Parathyroid adenoma (tissue), 2 donors: ENCODE results near the gene SNX10.

Experiments
- H2AFZ ChIP-seq: fragments of 300-600 bp; sonication (generic); one replicate; pipeline ENCODE4 v1.7.0; 2017; ENCODE audit warnings: antibody characterized with exemption, mild to moderate bottlenecking
- H3K27ac ChIP-seq: fragments of 300-600 bp; sonication (generic); one replicate; pipeline ENCODE4 v1.7.0; 2017
- H3K27me3 ChIP-seq: fragments of 300-600 bp; sonication (generic); one replicate; pipeline ENCODE4 v1.7.0; 2017; ENCODE audit warnings: low read length; ENCODE audit not compliant: control insufficient read depth, insufficient read depth
- H3K36me3 ChIP-seq: fragments of 300-600 bp; sonication (generic); one replicate; pipeline ENCODE4 v1.7.0; 2017; ENCODE audit warnings: low read length; ENCODE audit not compliant: control insufficient read depth, insufficient read depth
- H3K4me1 ChIP-seq: fragments of 300-600 bp; sonication (generic); one replicate; pipeline ENCODE4 v1.7.0; 2017; ENCODE audit warnings: control low read depth
- H3K4me2 ChIP-seq: fragments of 300-600 bp; sonication (generic); one replicate; pipeline ENCODE4 v1.7.0; 2017; ENCODE audit warnings: low read length
- H3K4me3 ChIP-seq: fragments of 300-600 bp; sonication (generic); one replicate; pipeline ENCODE4 v1.7.0; 2017; ENCODE audit warnings: low read depth, low read length
- H3K79me2 ChIP-seq: fragments of 300-600 bp; sonication (generic); one replicate; pipeline ENCODE4 v1.7.0; 2017; ENCODE audit warnings: control low read depth
- H3K9ac ChIP-seq: fragments of 300-600 bp; sonication (generic); one replicate; pipeline ENCODE4 v1.7.0; 2017; ENCODE audit warnings: mild to moderate bottlenecking
- H3K9me3 ChIP-seq: fragments of 300-600 bp; sonication (generic); one replicate; pipeline ENCODE4 v1.7.0; 2017; ENCODE audit warnings: low read length; ENCODE audit not compliant: control insufficient read depth
- TF ChIP-seq, protein P1 (sequence below): fragments of 300-600 bp; sonication (generic); IDR thresholded peaks from one replicate; pipeline ENCODE4 v1.7.0; 2017; ENCODE audit warnings: antibody characterized with exemption, mild to moderate bottlenecking
- donor health status: primary hyperparathyroidism.

Gene SNX10

DNA sequence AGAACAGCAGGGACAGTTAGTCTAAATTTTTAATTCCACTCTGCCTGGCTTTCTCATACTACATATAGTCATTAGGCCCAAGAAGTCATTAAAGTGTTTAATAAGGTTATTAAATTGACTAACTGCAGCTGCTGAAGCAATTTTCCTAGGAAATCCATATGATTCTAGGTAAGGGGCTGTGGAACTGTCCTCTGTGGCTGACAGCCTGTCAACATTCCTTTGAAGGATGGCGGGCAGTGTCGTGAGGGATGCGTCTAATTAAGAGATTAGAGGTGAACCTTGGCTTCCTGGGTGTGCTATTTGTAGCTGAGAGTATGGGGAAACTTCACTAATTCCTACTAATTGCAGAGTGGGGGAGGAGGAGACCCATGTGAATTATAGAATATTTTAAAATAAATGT is 64.6 kb downstream of the SNX10 start:
- Histone ChIP-seq H3K4me1 (no peaks in the 10 kb centered on the region), H3K79me2 (no peaks in the 10 kb centered on the region), H3K9me3 (no peaks in the 10 kb centered on the region), H3K9ac (no peak overlapping the region), H3K27ac (no peak overlapping the region), H3K27me3 (no peaks in the 10 kb centered on the region), H3K4me3 (no peak overlapping the region), H3K36me3 (no peaks in the 10 kb centered on the region), H2AFZ (no peak overlapping the region), H3K4me2 (no peak overlapping the region)
- TF ChIP-seq, protein P1, sequence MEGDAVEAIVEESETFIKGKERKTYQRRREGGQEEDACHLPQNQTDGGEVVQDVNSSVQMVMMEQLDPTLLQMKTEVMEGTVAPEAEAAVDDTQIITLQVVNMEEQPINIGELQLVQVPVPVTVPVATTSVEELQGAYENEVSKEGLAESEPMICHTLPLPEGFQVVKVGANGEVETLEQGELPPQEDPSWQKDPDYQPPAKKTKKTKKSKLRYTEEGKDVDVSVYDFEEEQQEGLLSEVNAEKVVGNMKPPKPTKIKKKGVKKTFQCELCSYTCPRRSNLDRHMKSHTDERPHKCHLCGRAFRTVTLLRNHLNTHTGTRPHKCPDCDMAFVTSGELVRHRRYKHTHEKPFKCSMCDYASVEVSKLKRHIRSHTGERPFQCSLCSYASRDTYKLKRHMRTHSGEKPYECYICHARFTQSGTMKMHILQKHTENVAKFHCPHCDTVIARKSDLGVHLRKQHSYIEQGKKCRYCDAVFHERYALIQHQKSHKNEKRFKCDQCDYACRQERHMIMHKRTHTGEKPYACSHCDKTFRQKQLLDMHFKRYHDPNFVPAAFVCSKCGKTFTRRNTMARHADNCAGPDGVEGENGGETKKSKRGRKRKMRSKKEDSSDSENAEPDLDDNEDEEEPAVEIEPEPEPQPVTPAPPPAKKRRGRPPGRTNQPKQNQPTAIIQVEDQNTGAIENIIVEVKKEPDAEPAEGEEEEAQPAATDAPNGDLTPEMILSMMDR = no peak

GRCh38 chr7:26356929-26357798 is 65.5 kb downstream of the SNX10 start:
- TF ChIP-seq, protein P1 = no peak
- H2AFZ ChIP-seq = no peak overlapping the region
- H3K36me3 ChIP-seq = no peaks in the 10 kb centered on the region
- no peaks in the 10 kb centered on the region for H3K4me1 ChIP-seq
- H3K27ac ChIP-seq = no peak overlapping the region
- H3K4me2 ChIP-seq = no peak overlapping the region
- H3K79me2 ChIP-seq = no peaks in the 10 kb centered on the region
- H3K9me3 ChIP-seq = no peaks in the 10 kb centered on the region
- no peak overlapping the region for H3K9ac ChIP-seq
- H3K27me3 ChIP-seq = no peaks in the 10 kb centered on the region
- no peak overlapping the region for H3K4me3 ChIP-seq

GRCh38 chr7:26357799-26358151 is 66.1 kb downstream of the SNX10 start:
- H3K4me2 ChIP-seq = no peak overlapping the region
- no peak overlapping the region for H3K9ac ChIP-seq
- no peaks in the 10 kb centered on the region for H3K9me3 ChIP-seq
- H3K4me3 ChIP-seq = no peak overlapping the region
- H3K27me3 ChIP-seq = no peaks in the 10 kb centered on the region
- H2AFZ ChIP-seq = no peak overlapping the region
- H3K27ac ChIP-seq = no peak overlapping the region
- TF ChIP-seq, protein P1 = no peak
- no peaks in the 10 kb centered on the region for H3K36me3 ChIP-seq
- H3K79me2 ChIP-seq = no peaks in the 10 kb centered on the region
- no peaks in the 10 kb centered on the region for H3K4me1 ChIP-seq

DNA sequence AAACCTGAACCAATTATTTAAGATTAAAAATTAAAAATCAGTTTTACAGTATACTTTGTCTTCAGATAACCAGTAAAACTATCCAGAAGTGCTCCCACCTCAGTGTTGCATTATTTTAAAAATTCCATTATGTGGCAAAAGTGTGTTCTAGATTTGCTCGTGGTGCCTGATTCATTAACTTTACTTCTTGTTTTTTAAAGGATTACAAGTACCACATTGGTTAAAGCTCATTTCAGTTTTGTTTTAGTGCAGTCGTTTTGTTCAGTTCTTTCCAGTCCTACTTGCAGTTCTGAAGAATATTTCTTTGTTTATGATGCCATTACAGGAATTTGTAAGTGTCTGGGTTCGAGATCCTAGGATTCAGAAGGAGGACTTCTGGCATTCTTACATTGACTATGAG is 69.0 kb downstream of the SNX10 start:
- Histone ChIP-seq H3K27ac (no peak overlapping the region), H3K9ac (no peak overlapping the region), H2AFZ (no peak overlapping the region), H3K36me3 (no peaks in the 10 kb centered on the region), H3K4me2 (no peak overlapping the region), H3K4me3 (no peak overlapping the region), H3K79me2 (no peaks in the 10 kb centered on the region), H3K4me1 (no peaks in the 10 kb centered on the region), H3K27me3 (no peaks in the 10 kb centered on the region), H3K9me3 (no peaks in the 10 kb centered on the region)
- TF ChIP-seq, protein P1 = no peak

GRCh38 chr7:26361637-26362036 is 70.0 kb downstream of the SNX10 start:
- no peak overlapping the region for H2AFZ ChIP-seq
- no peaks in the 10 kb centered on the region for H3K9me3 ChIP-seq
- TF ChIP-seq, protein P1 = no peak
- H3K27me3 ChIP-seq = no peaks in the 10 kb centered on the region
- no peak overlapping the region for H3K4me3 ChIP-seq
- no peaks in the 10 kb centered on the region for H3K36me3 ChIP-seq
- no peak overlapping the region for H3K27ac ChIP-seq
- H3K4me2 ChIP-seq = no peak overlapping the region
- H3K79me2 ChIP-seq = no peaks in the 10 kb centered on the region
- H3K9ac ChIP-seq = no peak overlapping the region
- H3K4me1 ChIP-seq = no peaks in the 10 kb centered on the region
